GM21737 (cell line): Measurements from ENCODE around the gene SEMA3G.

ENCODE experiments used
- ATAC-seq: cut with Tn5 transposase; IDR thresholded peaks from one replicate; pipeline ENCODE4 v1.9.1; 2021; ENCODE audit warnings: mild to moderate bottlenecking, moderate library complexity; ENCODE audit not compliant: unreplicated experiment

SEMA3G gene

DNA sequence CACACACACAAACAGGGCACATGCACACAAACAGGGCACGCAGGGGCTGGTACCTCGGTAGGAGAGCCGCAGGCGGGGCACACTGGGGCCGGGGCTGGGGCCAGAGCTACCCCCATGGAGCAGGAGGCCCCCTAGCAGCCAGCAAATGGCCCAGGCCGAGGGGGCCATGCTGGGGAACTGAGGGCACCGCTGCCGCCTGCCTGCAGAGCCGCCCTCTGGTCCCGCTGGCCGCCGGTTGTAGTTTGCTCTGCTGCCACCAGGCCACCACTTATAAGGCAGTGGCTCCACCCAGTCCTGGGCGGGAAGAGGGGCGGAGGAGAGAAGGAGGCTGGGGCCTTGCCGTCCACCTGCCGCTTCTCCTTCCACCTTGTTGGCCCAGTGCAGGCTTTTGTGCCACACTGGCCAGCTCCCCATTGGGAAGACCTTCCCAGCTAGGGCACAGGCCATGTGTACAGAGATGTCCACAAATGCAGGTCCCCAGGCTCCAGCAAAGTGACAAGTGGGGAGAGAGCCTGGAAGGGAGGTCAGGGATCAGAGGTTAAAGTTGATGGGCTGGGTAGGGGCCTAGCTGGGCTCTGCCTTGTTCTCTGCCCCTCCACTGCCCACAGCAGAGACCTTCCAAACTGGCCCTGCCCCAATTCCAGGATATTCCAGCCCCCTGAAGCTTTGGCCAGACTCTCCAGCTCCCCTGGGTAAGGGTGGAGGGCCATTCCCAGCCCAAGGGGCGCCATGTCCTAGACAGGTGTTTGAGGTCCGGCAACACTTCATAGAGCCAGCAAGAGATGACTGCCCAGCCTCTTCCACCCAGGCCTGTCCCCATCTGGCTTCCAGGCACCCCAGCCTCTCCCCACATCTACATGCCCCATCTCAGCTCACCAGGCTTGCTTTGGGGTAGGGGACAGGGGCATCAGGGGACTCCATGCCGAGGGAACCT is at the start of gene SEMA3G:
Gene SEMA3G (minus strand): TSS at position 244 of the 934 bp plus-strand sequence. CDS start 76 bp downstream, at position 168.
- ATAC-seq, result peak; percentile 72

DNA sequence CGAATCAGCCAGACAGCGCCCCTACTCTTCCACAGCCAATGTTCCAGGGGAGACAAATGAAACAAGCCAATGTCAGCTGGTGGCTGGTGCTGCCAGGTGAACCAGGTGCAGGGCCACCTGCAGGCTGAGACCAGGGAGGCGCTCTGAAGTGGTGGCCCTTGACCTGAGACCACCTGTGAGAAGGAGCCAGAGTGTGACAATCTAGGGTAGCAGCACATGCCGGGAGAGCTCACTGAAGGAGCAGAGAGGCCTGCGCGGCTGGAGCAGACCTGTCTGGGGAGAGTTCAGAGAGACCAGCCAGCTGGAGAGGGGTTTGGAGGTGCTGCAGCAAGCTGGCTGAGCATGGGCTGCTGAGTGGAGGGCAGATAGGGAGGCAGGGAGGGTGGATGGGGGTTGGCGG is 49.5 kb upstream of the SEMA3G start:
- no peak for ATAC-seq

DNA sequence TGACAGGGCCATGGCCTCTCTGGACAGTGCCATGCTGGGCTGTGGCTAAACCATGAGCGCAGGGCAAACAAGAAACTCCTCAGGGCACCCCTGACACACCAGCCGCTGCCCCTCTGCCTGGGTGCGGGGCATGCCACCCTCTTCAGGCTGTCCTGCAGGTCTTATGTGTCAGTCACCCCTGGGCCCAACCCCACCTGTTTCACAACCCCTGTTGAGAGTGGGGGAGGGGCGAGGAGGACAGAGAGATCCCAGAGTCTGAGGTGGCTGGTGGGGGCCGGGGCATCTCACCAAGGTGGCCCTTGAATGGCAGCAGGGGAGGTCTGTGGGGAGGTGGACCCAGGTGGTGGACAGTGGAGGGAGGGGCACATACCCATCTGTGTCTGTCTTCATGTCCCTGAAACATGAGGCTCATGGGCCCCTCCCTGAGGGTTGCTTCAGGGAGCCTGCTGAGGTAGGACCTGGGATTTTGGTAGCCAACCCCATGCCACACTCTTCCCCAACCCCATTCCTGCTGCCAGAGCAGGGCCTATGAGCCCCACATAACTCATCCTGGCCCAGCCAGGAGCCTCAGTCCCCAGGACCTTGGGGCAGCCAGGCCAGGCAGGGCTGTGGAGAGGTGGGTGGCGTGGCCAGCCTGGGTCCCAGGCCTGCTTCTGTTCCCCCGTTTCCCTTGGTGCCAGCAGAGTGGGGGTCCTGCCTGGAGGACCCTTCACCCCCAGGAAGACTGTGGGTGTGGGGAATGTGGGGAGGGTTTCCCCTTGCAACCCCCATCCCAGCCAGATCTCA is 48.5 kb upstream of the SEMA3G start:
- no peak for ATAC-seq

DNA sequence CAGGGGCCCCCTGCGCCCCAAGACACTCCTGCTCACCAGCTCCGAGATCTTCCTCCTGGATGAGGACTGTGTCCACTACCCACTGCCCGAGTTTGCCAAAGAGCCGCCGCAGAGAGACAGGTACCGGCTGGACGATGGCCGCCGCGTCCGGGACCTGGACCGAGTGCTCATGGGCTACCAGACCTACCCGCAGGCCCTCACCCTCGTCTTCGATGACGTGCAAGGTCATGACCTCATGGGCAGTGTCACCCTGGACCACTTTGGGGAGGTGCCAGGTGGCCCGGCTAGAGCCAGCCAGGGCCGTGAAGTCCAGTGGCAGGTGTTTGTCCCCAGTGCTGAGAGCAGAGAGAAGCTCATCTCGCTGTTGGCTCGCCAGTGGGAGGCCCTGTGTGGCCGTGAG is 47.2 kb upstream of the SEMA3G start:
- no peak for ATAC-seq

DNA sequence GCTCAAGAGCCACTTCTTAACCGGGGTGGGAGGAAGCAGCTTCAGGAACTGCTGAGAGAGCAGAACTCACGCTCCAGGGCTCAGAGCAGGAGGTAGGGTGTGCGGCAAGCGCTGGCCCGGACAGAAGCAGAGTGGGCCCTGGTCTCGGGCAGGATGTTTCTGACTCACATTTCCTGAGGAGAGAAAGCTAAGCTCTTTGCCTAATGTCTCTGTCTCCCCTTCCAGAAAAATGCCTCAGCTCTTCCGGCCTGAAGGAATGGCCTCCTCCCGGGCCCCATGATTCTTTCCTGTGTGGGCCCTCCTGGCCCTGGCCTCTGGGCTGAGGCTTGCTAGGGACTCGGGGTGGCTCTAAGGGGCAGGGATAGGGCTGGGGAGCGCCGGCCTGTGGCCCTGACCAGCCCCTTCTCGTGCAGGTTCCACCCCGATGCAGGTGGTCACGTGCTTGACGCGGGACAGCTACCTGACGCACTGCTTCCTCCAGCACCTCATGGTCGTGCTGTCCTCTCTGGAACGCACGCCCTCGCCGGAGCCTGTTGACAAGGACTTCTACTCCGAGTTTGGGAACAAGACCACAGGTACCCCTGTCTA is 46.1 kb upstream of the SEMA3G start:
- ATAC-seq, result no peak

DNA sequence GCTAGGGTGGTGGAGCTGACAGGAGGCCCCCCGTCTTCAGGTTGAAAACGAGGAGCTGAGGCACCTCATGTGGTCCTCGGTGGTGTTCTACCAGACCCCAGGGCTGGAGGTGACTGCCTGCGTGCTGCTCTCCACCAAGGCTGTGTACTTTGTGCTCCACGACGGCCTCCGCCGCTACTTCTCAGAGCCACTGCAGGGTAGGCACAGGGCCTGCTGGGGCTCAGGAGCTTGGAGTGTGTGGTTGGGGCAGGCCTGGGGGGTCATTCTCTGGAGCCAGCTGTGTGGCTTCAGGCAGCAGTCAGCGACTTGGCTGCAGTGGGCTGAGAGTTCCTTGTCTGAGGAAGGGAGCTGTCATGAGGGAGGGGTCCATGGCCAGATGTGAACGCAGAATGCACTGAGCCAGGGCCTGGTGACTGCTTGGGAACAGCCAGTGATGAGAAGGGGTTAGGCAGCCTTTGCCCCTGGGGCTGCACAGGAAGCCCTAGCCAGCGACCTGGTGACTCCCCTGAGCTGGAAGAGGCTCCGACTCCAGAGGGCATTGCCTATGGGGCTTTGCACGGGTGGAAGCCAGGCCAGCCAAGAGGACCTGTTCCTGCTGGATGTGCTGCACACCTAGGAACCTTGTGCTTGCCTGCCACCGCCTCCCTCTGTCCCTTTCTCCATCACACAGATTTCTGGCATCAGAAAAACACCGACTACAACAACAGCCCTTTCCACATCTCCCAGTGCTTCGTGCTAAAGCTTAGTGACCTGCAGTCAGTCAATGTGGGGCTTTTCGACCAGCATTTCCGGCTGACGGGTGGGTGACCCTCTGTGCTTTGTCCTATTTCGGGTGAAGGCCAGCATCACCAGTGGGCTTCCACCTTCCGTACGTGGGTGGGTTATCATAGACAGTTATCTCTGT is 45.4 kb upstream of the SEMA3G start:
- ATAC-seq, result no peak

DNA sequence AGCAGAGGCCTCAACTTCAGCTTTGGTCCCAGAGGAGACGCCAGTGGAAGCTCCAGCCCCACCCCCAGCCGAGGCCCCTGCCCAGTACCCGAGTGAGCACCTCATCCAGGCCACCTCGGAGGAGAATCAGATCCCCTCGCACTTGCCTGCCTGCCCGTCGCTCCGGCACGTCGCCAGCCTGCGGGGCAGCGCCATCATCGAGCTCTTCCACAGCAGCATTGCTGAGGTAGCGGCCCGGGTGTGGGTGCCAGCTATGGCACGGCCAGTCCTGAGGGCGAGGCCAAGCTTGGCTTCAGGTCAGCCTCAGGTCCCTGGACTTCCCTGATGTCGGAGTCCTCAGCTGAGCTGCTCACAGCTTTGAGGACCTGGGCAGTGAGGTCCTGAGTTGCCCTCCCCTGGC is 44.5 kb upstream of the SEMA3G start:
- no peak for ATAC-seq

DNA sequence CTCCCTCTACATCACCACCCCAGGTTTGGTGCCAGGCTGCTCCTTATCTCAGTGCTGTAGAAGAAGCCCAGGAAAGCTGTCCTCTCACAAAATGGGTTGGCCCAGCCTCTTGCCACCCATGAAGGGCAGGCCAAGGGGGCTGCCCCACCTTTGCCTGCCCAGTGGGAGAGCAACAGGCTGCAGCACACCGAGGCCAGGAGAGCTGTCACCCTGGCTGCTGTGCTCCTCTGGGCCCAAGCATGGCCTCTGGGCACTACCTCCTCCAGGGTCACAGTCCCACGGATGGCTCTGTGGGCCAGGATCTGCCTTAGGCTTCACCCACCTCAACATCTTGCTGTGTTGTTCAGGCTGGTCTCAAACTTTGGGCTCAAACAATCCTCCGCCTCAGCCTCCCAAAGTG is 43.8 kb upstream of the SEMA3G start:
- no peak for ATAC-seq

DNA sequence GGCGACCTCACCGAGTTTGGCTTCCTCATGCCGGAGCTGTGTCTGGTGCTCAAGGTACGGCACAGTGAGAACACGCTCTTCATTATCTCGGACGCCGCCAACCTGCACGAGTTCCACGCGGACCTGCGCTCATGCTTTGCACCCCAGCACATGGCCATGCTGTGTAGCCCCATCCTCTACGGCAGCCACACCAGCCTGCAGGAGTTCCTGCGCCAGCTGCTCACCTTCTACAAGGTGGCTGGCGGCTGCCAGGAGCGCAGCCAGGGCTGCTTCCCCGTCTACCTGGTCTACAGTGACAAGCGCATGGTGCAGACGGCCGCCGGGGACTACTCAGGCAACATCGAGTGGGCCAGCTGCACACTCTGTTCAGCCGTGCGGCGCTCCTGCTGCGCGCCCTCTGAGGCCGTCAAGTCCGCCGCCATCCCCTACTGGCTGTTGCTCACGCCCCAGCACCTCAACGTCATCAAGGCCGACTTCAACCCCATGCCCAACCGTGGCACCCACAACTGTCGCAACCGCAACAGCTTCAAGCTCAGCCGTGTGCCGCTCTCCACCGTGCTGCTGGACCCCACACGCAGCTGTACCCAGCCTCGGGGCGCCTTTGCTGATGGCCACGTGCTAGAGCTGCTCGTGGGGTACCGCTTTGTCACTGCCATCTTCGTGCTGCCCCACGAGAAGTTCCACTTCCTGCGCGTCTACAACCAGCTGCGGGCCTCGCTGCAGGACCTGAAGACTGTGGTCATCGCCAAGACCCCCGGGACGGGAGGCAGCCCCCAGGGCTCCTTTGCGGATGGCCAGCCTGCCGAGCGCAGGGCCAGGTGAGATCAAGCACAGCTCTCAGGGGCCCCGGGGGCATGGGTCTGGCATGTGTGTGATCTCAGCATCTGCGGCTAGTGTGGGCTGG is 43.1 kb upstream of the SEMA3G start:
- ATAC-seq, result no peak

DNA sequence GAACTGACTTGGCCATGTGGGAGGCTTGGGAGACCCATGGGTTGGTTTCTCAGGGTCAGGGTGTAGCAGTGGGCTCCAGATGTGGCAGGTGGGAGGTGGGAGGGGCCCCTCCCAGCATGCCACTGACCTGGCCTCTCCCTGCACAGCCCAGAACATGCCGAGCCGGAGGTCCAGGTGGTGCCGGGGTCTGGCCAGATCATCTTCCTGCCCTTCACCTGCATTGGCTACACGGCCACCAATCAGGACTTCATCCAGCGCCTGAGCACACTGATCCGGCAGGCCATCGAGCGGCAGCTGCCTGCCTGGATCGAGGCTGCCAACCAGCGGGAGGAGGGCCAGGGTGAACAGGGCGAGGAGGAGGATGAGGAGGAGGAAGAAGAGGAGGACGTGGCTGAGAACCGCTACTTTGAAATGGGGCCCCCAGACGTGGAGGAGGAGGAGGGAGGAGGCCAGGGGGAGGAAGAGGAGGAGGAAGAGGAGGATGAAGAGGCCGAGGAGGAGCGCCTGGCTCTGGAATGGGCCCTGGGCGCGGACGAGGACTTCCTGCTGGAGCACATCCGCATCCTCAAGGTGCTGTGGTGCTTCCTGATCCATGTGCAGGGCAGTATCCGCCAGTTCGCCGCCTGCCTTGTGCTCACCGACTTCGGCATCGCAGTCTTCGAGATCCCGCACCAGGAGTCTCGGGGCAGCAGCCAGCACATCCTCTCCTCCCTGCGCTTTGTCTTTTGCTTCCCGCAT is 42.3 kb upstream of the SEMA3G start:
- ATAC-seq, result no peak

DNA sequence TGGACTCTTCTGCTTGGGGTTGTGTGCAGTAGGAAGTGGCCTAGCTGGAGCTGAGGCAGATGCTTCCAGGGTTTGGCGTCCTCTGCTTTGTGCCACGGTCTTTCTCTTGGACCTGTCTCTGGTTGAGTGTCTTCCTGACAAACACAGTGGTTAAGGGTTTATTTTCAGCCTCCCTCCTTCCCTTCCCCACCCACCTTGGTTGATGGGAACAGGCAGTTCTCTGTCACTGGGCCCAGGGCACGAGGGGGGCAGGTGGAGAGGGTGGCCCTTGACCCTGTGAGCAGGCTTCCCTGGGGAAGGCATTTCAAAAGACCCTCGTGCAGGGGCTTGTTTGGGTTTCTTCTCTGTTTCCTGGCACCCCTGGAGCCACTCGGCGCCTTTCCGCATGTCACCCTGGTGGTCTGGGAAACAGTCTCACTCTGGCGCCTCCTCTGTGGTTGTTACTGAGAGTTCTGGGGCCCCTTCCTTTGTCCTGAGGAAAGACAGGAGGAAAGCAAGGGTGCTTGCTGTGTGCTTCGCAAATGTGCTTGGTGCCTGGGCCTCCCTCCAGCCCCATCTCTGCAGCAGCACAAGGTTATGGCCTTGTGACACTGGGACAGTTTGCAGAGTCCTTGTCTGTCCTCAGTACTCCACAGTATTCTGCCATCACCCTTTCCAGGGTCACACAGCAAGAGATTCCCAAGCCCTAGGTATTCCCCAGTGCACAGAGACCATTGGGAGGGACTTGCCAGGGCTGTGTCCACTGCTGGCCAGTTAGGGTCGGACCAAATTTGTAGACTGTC is 40.0 kb upstream of the SEMA3G start:
- ATAC-seq, result no peak

DNA sequence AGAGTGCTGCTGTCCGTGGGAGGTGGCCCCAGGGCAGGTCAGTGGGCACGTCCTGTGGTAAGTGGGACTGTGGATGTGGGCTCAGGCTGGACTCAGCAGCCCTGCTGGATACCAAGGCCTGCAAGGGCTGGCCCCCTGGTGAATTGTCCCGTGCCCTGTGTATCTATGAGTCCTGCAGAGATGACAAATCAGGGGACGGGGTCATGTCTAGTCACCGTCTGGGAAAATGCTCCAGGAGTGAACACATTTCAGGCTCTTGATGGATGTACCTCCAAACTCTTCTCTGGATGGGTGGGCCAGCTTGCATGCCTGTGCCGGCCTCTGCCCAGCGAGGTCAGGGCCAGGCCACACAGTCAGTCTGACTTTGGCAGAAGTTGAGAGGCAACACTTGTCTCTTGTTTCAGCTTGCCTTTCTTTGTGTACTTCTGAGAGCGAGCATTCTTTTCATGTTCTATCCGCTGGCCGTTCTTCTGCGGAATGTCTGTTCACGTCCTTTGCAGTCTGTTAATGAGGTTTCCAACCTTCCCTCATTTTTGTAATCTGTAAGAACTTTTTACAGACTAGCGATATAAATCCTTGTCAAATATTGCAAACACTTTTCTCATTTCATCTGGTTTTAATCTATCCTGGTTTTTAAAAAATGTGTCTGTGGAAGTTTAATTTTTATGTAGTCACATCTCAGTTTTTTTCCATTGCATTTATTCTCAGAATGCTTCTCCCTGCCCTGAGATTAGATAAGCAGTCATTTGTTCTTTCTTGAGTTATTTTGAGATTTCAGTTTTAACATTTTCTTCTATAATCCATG is 38.9 kb upstream of the SEMA3G start:
- no peak for ATAC-seq

DNA sequence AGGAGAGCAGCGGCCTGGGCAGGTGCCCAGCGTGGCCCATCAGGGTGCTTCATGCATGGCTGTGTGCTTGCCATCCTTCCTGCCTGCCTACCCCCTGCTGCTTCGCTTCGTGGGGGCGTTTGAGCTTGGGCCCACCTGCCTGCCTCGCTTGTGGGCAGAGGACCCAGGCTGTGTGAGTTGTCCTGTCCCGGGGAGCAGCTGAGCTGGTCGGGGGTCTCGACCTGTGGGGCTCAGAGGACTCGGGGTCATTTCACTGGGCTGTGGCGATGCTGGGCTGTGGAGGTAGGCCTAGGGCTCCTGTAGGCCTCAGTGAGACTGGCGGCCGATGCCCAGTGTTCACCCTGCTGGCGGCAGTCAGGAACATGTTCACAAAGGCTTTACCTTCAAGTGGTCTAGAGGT is 38.2 kb upstream of the SEMA3G start:
- ATAC-seq, result no peak

DNA sequence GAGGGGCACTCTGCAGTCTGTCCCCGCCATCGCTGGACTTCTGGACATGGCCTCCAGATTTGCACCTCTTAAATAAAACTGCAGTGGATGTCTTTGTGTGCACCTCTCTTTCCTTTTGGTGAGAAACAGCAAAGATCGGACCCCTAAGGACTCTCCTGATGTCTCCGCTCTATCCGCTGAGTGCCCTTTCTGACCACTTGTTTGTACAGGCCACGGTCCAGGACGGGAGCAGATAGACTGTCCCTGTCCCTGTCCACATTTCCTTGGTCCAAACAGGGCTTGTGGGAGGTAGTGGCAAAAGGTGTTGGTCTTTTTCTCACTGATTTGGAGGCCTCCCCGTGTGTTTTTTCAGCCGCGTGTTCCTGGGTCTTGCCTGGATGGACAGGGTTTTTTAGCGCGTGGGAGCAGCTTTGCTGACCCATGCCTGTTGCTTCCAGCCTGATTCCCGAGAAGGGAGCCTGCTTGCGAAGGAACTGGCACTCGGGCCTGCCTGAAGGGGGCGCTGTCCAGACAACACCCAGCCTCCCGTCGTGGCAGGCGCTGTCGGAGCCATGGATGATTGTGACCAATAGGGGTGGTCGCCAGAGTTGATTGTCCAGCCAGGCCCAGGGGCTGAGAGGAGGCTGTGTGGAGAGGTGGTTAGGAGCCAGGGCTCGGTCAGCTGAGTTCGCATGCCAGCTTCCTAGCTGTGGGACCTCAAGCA is 37.1 kb upstream of the SEMA3G start:
- no peak for ATAC-seq

DNA sequence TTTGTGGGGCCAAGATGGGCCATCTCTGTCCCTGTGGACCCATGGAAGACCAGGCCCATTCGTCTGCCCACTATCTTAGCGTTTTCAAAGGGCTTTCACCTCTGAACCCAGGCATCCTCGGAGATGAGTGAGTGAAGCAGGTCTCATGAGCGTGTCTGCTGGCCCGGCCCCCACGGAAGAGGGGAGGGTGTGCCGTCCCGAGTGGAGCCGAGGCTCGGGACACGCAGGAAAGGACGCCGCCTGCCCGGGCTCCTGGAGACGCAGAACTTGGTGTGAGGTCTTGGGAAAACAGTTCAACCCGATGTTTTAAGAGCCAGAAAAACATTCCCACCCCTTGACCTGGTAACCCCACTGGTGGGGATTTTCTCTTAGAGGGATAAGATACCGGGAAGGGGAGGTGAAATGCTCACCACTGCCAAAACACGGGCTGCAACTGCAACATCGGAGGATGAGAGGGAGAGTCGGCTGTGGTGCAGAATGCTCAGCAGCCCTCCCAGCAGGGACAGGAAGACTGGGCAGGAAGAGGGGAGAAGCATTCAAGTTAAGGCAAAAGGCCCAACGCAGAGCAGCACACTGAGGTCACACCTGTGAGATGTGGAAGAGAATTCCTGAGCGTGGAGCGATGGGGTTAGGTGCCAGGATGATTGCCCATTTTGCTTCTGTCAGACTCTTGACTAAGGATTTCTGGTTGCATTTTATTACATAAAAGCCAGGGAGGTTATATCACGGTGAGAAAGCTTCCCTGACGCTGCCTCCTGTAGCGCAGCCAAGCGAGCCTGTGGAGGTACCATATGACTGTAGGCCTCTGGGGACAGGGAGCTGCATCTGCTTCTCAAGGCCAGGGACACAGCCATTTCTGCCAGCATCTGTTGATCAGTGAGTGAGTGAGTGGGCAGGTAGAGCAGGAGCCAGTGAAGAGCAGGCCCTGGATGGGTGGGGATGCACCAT is 36.1 kb upstream of the SEMA3G start:
- ATAC-seq, result no peak
